Stimulated activated naive CD4-positive, alpha-beta T cell treated with Interleukin-2 at 50 U/mL for 16 hours (primary cell): ENCODE results near the gene NCKAP5.

Experiments
- DNase-seq: peaks from one replicate; lab custom pipeline; 2025; lab: John Stamatoyannopoulos, UW

The NCKAP5 gene

GRCh38 chr2:132754867-132755472 lies 813.3 kb downstream of the NCKAP5 start:
- DNase-seq, result no peak

- no peak for DNase-seq
These were observed 813.9 kb downstream of the NCKAP5 start for GRCh38 chr2:132754392-132754791.

DNA sequence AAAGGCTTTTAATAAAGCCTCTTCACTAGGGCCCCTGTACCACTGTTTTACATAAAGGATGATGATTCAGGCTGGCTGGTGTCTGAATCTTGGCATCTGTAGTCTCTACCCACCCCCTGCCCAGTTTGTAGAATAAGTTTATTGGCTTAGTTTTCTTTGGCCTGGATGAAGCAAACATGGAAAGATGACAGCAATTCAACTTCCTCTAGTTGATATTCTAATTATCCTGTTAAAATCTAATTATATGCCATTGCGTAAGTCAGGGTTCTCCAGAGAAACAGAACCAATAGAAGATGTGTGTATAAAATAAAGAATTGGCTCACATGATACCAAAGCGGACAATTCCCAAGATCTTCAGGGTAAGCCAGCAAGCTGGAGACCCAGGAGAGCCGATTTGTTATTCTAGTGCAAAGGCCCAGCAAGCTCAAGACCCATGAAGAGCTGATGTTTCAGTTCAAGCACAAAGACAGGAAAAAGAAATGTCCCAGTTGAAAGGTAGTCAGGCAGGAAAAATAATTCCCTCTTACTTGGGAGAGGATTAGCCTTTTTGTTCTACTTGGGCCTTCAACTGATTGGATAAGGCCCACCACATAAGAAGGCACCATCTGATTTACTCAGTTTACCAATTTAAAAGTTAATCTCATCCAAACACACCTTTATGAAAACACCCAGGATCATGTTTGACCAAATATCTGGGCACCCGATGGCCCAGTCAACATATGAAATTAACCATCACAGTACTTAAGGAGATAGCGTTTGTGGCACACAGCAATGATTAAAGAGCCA lies 815.6 kb downstream of the NCKAP5 start:
- DNase-seq, result no peak

DNA sequence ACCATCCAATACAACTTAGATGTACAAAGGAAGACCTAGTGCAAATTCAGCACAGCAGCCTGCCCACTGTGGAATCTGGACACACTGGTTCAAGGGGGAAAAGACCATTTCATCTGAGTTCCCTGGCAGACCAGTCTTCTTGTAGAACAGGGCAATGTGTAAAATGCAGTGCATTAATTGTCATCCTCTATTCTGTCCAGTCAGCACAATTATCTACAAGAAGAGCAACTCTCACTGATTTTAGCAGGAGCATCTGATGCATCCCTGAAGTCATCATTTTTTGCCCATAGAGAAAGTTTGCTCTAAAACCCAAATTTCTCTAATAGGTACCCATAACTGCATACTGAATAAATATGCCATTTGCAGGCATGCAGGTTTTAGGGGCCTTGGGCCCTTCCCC lies 816.4 kb downstream of the NCKAP5 start:
- no peak for DNase-seq

DNA sequence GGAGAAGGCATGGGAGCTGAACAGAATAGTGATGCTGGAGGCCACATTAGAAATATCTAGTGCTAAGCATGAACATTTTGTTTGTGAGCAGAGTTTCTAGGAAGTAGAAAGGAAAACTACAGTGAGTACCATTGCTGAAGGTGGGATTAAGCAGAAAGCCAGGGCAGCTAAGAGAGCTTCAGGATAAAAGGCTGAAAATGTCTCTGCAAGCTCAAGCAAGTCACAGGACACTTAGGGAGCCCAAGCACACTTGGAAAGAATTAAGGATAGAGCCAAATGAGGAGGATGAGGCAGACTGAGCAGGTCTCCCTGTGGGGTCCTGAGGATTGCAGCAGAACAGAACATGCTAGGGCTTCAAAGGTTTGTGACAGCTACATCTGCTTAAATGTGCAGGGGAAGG lies 817.7 kb downstream of the NCKAP5 start:
- DNase-seq, result no peak

- no peak for DNase-seq
These were observed 821.2 kb downstream of the NCKAP5 start for GRCh38 chr2:132747046-132747445.

- DNase-seq, result no peak
These were observed 826.5 kb downstream of the NCKAP5 start for GRCh38 chr2:132741754-132742153.

- DNase-seq, result no peak
These were observed 828.1 kb downstream of the NCKAP5 start for GRCh38 chr2:132740081-132740720.

GRCh38 chr2:132738223-132738622 lies 830.0 kb downstream of the NCKAP5 start:
- no peak for DNase-seq

- no peak for DNase-seq
These were observed 832.2 kb downstream of the NCKAP5 start for GRCh38 chr2:132736059-132736458.

GRCh38 chr2:132734961-132735360 lies 833.3 kb downstream of the NCKAP5 start:
- DNase-seq, result no peak

DNA sequence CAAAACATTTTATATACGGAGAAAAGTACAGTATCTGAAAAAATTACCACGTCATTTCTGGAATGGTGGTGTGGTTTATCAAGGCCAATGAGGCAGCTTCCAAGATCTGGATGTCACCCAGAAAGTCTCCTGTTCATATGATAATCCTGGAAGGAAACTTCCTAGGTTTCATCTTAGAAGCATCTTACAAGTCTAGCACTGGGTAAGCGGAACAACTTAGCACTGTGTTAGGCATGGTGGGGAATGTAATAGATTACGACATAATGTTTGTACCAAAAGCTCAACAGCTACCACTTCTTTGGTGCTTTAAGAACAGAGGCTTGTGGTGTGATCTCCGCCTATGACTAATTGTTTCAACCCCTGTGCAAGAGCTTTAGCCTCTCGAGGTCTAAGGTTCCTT lies 835.2 kb downstream of the NCKAP5 start:
- DNase-seq, result no peak

DNA sequence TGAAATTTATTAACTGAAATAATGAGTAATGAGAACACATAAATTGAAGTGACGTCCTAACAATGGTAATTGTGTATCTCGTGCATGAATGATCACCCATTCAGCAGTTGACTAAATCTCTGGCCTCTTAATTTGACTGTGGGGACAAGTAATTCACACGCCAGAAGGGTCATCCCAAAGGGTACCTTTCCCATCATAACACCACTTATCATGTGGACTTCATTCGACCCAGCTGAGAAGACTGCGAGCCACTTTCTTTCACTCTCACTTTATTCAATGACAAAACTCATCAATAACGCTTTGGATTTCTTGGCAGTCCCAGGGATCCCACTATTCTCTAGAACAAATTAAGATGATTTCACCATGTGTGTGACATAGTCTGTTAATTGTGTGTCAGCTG lies 835.6 kb downstream of the NCKAP5 start:
- no peak for DNase-seq

GRCh38 chr2:132731441-132731840 lies 836.8 kb downstream of the NCKAP5 start:
- no peak for DNase-seq

GRCh38 chr2:132730611-132731010 lies 837.7 kb downstream of the NCKAP5 start:
- no peak for DNase-seq

DNA sequence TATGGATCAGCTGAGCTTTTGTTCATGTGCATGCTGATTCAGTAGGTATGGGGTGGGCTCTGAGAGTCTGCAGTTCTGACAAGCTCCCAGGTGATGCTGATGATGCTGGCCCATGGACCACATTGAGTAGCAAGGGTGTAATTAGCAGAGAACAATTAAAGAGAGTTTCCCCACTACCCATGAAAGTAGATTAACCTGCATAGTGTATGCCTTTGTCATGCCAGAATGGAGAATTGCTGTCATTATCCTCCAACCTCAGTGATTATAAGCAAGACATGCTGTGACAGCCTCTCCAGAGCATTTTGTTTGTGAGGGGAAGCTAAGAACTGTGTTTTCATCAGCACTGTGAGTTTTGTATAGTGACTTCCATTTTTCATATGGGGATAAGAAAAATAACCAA lies 838.7 kb downstream of the NCKAP5 start:
- no peak for DNase-seq

GRCh38 chr2:132726155-132726554 lies 842.1 kb downstream of the NCKAP5 start:
- no peak for DNase-seq

GRCh38 chr2:132725748-132726147 lies 842.5 kb downstream of the NCKAP5 start:
- DNase-seq, result no peak

- no peak for DNase-seq
These were observed 843.1 kb downstream of the NCKAP5 start for GRCh38 chr2:132725148-132725547.

DNA sequence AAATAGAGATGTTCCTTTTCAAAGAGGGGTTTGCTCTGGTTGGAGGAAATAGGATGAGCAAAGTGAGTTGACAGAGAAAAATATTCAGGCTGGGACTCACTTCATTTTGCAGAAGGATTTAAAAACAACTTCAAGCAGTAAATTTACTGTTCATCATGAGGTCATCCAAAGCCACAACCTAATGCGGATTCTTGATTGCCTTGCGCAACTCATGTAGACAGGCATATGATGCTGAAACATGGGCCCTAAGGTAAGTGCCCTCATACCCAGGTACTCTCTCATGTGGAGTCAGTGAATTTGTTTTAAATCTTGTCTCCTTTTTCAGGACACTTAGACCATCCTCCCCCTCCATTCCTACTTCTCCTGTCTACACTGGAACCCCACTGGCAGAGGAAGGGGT lies 846.3 kb downstream of the NCKAP5 start:
- no peak for DNase-seq

DNA sequence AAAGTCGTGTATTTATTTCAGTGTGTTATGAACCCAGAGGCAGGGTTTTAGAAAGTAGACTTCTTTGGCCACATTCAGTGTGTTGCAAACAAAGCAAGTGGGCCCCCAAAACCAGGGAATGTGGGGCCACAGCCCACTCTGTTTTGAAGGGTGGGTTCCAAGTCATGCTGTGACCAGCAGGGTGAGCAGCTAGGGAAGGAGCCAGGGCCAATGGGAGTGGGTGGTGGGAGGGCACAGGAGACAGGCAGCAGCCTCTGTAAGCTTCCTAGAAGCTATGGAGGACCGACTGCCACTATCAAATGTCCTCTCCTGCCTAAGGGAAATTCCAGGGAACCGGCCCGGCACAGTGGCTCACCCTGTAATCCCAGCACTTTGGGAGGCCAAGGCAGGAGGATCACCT lies 847.9 kb downstream of the NCKAP5 start:
- no peak for DNase-seq

DNA sequence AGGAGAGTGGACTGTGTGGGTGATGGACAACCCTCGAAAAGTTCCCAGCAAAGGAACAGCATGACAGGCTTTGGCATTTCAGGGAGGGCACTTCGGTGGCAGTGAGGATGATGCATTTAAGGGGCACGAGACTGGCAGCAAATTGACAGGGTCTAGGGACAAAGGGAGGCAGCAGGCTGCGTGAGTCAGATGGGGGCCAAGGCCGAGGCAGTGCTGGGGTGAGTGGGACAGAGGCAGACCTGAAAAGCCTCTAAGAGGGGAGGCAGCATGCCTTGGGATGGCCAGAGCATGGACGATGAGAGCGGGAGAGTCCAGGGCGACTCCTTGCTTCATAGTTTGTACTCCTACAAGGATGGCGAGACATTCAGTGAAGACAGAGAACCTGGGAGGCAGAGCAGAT lies 848.8 kb downstream of the NCKAP5 start:
- no peak for DNase-seq

GRCh38 chr2:132716954-132717353 lies 851.3 kb downstream of the NCKAP5 start:
- DNase-seq, result no peak
